SKM-1 treated with dmso at 0.1 percent for 144 hours (cell line): Measurements from ENCODE around the gene KATNAL2.

ENCODE experiments used
- DNase-seq: peaks from one replicate; lab custom pipeline; 2025; ENCODE audit not compliant: unreplicated experiment; lab: John Stamatoyannopoulos, UW

Gene KATNAL2

GRCh38 chr18:47109720-47110119, 192.3 kb downstream of the KATNAL2 start:
- DNase-seq = no peak

- DNase-seq = no peak
Observed at GRCh38 chr18:47110492-47111274, 193.3 kb downstream of the KATNAL2 start.

GRCh38 chr18:47113796-47114540, 196.6 kb downstream of the KATNAL2 start:
- no peak for DNase-seq

GRCh38 chr18:47115205-47115604, 197.8 kb downstream of the KATNAL2 start:
- DNase-seq = no peak

GRCh38 chr18:47118981-47119380, 201.6 kb downstream of the KATNAL2 start:
- DNase-seq = no peak

GRCh38 chr18:47120428-47120827, 203.0 kb downstream of the KATNAL2 start:
- DNase-seq = no peak

- no peak for DNase-seq
Observed at GRCh38 chr18:47121146-47121545, 203.7 kb downstream of the KATNAL2 start.

- no peak for DNase-seq
Observed at GRCh38 chr18:47141289-47141688, 223.9 kb downstream of the KATNAL2 start.

GRCh38 chr18:47143153-47143552, 225.8 kb downstream of the KATNAL2 start:
- DNase-seq = no peak

GRCh38 chr18:47143899-47144485, 226.6 kb downstream of the KATNAL2 start:
- DNase-seq = no peak

- DNase-seq = no peak
Observed at GRCh38 chr18:47146206-47146605, 228.8 kb downstream of the KATNAL2 start.

GRCh38 chr18:47149457-47150028, 232.1 kb downstream of the KATNAL2 start:
- no peak for DNase-seq

- peak; percentile 73 for DNase-seq
Observed at GRCh38 chr18:47150029-47150823, 232.8 kb downstream of the KATNAL2 start, which contains the start of gene HDHD2. Gene HDHD2 (minus strand): TSS chr18:47150500. CDS start chr18:47136439, 14,061 bp downstream.

GRCh38 chr18:47150824-47151366, 233.5 kb downstream of the KATNAL2 start:
- no peak for DNase-seq

GRCh38 chr18:47151439-47151838, 234.0 kb downstream of the KATNAL2 start:
- no peak for DNase-seq
